ENCODE measurements around the gene SCN5A.

The SCN5A gene

DNA sequence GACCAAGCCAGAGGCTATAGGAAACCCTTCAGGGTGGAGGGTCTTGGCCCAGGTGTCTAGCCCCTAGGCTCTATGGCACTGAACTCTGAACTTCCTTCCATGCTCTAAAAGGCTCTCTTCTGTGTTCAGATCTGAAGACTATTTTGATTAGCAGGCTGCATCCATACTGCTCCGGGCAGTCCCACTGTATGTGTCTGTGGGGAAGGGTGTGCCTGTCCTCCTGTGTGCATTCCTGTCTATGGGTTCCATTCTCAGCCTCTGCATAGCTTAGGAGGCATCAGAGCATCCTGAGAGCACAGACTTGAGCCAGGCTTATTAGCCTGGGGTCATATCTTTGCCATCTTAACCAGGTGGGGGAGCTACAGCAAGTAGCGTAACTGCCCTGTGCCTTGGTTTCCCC, 115.3 kb downstream of the SCN5A start:
- DNase-seq, result no peak

DNA sequence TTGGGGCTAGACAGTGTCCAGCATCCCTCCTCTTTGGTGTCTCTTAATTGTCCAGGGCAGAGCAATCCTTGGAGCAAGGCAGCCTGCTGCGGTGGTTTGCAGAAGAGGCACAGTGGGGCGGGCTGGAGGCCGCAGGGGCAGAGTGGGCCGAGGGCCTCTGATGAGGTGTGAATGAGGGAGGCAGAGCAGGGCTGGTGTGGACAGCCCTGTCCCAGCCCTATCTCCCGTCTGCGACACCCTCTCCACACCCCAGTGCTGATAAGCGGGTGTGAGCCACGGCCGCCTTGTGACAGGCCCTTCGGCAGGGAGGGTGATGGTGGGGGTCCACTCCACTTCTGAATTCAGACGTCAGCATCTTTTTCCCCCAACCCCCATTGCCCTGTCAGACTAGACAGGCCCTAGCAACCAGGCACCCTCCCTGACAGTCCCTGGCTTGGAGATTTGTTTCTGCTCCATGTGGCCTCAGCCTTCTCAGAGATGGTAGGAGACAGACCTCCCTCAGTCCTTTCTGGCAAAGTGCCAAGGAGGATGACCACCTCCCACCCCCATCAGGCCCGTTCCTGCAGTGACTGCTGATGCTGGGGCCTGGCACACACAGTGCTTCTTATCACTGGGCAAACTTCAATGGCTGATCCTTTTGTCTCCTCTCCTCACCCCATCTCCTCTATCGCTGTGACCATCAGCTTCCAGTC, 116.1 kb downstream of the SCN5A start:
- DNase-seq, result no peak

DNA sequence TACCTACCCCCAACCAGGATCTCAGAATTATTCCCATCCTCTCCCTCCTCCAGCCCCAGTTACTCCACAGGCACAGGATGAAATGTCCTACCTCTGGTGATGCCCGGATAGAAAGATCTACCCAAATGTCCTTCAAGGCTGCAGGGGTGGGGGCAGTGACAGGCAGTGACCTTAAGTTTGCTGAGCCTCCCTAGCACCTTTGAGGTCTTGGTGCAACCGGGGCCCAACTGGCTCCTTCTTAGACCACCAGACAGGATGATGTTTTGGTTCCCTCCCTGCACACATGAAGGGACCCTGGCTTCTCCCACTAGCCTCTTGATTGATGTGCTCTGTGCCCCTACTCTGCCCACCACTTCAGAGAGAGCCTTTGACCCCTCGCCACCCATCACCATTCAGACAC, 117.0 kb downstream of the SCN5A start:
- DNase-seq, result no peak

- no peak for DNase-seq
Observed at GRCh38 chr3:38528457-38528856, 121.0 kb downstream of the SCN5A start.

DNA sequence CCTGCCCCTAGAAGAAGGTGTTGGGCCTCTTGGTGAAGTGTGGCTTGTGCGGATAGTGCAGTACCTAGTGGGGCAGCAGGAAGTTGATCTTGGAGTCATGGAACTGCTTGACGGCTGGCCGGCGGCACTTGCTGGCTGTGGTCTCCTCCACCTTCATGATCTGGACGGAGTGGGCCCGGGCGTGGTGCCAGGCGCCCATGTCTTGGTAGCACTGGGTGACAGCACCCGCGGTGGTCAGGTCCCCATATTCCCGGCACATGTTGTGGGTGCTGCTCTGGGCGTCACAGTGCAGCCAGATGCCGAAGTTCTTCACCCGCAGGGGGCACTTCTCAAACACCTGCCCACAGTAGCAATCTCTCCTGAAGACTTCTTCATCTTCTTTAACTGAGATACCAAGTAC, 122.7 kb downstream of the SCN5A start:
- no peak for DNase-seq

DNA sequence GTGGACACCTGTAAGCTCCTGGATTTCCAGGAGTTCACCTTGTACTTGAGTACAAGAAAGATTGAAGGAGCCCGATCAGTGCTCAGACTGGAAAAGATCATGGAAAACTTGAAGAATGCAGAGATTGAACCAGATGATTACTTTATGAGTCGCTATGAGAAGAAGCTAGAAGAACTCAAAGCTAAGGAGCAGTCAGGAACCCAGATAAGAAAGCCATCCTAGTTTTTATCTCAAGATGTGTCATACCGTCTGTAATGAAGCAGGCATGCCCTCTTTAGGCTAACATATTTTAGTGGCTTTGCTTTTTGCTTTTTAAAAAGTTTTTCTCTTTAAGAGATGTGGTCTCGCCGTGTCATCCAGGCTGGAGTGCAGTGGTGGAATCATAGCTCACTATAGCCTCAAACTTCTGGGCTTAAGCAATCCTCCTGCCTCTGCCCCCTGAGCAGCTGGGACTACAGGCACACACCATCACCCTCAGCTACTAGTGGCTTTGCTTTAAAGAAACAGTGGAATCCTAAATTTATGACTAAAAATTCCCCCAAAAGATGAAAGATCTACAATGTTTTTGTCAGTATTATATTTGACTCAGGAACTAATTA, 125.2 kb downstream of the SCN5A start:
- no peak for DNase-seq

- no peak for DNase-seq
Observed at GRCh38 chr3:38522002-38522401, 127.5 kb downstream of the SCN5A start.

GRCh38 chr3:38521391-38521987, 128.0 kb downstream of the SCN5A start:
- peak; percentile 53 for DNase-seq

DNA sequence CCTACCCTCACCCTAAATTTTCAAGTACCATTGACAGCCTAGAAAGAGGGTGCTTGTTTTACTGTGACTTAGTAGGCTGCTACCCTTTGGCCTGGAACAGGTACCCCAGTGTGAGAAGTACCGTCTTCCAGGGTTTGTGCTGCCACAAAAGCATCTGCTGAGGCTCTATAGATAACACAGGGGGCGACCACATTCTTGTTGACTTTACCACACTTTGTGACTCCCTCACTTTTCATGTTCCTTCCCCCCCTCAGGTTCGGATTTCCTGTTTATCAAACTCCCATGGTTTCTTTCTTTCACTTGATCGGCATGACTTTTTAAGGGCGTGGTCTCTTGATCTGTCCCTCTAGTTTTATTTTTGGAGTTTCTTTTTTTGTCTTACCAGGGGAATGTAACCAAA, 129.8 kb downstream of the SCN5A start:
- no peak for DNase-seq

DNA sequence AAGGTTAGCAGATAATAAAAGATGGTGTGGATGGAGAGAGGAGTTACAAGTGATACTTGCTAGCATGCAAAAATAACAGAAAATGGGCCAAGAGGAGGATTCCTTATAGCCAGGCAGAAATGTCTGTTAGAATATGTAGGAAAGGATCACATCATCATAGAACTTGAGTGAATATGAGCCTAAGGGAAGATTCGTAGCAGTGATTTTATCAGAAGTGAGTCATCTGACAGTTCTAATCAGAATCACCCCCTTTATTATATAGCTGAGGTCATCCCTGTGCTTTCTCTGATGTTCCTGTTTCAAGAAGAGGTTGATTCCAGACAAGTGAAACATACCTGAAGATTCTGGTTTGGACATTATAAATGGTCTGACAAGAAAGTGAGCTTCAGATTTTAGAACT, 130.5 kb downstream of the SCN5A start:
- DNase-seq, result no peak

- DNase-seq, result no peak
Observed at GRCh38 chr3:38516669-38517068, 132.8 kb downstream of the SCN5A start.

- DNase-seq, result no peak
Observed at GRCh38 chr3:38515367-38515766, 134.1 kb downstream of the SCN5A start.

DNA sequence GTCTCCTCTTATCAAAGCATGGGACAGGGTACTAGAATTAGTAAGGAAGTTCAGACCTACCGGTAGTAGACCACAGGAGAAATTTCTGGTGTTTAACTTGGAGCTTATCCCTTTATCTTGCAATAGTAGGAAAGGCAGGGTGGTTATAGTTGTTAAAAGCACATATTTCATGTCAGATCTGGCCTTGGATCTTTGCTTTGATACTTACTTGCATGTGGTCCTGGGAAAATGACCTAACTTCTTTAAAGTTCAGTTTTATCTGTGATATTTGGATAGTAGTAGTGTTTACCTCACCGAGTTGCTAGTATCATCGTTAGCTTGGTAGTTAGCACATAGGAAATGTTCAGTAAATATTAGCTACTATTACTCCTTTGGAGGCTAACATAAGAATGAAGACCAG, 137.9 kb downstream of the SCN5A start:
- DNase-seq, result no peak

- no peak for DNase-seq
Observed at GRCh38 chr3:38510631-38511030, 138.9 kb downstream of the SCN5A start.

- no peak for DNase-seq
Observed at GRCh38 chr3:38509732-38510131, 139.8 kb downstream of the SCN5A start.

DNA sequence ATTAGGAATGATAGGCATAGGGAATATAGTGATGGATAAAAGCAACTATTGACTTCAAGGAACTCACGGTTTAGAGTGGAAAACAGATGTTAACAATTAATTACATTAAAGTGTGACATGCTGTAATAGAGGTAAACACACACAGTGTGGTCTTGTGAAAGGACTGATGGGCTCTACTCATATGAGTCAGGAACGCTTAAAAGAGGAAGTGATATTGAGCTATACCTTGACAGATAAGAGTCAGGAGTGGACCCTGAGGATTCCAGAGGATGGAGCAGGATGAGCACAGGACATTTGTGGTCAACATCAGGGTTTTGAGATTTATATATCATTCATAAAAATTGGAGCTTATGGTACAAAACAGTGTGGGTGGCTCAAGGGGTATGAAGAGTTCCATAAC, 142.4 kb downstream of the SCN5A start:
- no peak for DNase-seq

- no peak for DNase-seq
Observed at GRCh38 chr3:38500688-38501417, 148.6 kb downstream of the SCN5A start.

Measured in stimulated activated CD4-positive, alpha-beta T cell treated with anti-CD3 and anti-CD28 coated beads, Interleukin-1b, Interleukin-23, amount 100 ng/mL, for 48 hours (primary cell).